B cell (primary cell): ENCODE data around the gene HEYL. TPM values are rescaled to one million over a fixed set of nuclear protein-coding genes. Genes with fewer than 3 reads are reported as not detected.
A peak's percentile ranks its signal among the peaks of the same experiment; 100 is the strongest.

Experiments used
- ATAC-seq: fragments of 200-7000 bp; cut with Tn5 transposase; one replicate; pipeline ENCODE4 v1.10.0; 2021; ENCODE audit warnings: low read depth, mild to moderate bottlenecking, moderate number of reproducible peaks, moderate library complexity
- CTCF ChIA-PET: fragments of 350-600 bp; sonication (Branson Sonifier 250); formaldehyde crosslinking; loops from one replicate; lab custom pipeline; 2021; ENCODE audit warnings: antibody characterized with exemption, inconsistent platforms; lab: Charles Lee
- POLR2A ChIA-PET: fragments of 350-600 bp; sonication (Branson Sonifier 250); formaldehyde crosslinking; loops from one replicate; lab custom pipeline; 2021; ENCODE audit warnings: antibody characterized with exemption; lab: Charles Lee
- DNase-seq: peaks from one replicate; pipeline ENCODE4 v3.0.0; 2013
- H2AFZ ChIP-seq: 2 replicates; pipeline ENCODE4 v1.6.1; 2012; ENCODE audit warnings: mild to moderate bottlenecking, low read depth, low read length; ENCODE audit not compliant: insufficient read depth, poor library complexity, severe bottlenecking
- H3K27ac ChIP-seq, 2 donors: 1 replicate in 1 of 2; 2 replicates in 1 of 2; pipeline ENCODE4 v1.5.1; 2012 to 2013; ENCODE audit warnings: low read length in 2 of 2, mild to moderate bottlenecking in 2 of 2, moderate library complexity in 1 of 2
- H3K27me3 ChIP-seq, 4 experiments: fragments of 200-600 bp in 1 of 4; sonication (generic) in 1 of 4; replicated peaks in 1 of 4; 1 replicate in 2 of 4; 2 replicates in 2 of 4; pipeline versions ENCODE4 v1.6.1 to v1.7.0; 2013 to 2016; ENCODE audit warnings: low read length in 3 of 4, mild to moderate bottlenecking in 2 of 4, mixed read lengths in 1 of 4, moderate library complexity in 1 of 4; ENCODE audit not compliant: insufficient read depth in 4 of 4, control insufficient read depth in 3 of 4; ENCODE audit errors: control extremely low read depth in 1 of 4
- H3K36me3 ChIP-seq, 2 experiments: replicated peaks in 1 of 2; 1 replicate in 1 of 2; 2 replicates in 1 of 2; pipeline versions ENCODE4 v1.6.1 to v1.7.1; 2013; ENCODE audit warnings: low read length in 1 of 2; ENCODE audit not compliant: insufficient read depth in 2 of 2, control insufficient read depth in 1 of 2; ENCODE audit errors: control extremely low read depth in 1 of 2, extremely low read depth in 1 of 2
- H3K4me1 ChIP-seq, 2 donors: fragments of 200-600 bp in 1 of 2; sonication (generic) in 1 of 2; 1 replicate in 1 of 2; 2 replicates in 1 of 2; pipeline versions ENCODE4 v1.5.1 to v1.6.1; 2013 to 2017; ENCODE audit warnings: low read length in 2 of 2; ENCODE audit not compliant: control insufficient read depth in 2 of 2, insufficient read depth in 2 of 2
- H3K4me2 ChIP-seq: replicated peaks from 2 replicates; pipeline ENCODE3; 2012; ENCODE audit warnings: mild to moderate bottlenecking, low read depth, low read length; ENCODE audit not compliant: poor library complexity, severe bottlenecking
- H3K4me3 ChIP-seq, 5 experiments: fragments of 200-600 bp in 1 of 5; sonication (generic) in 1 of 5; 1 replicate in 3 of 5; 2 replicates in 2 of 5; pipeline versions ENCODE4 v1.5.1 to v1.7.0; 2011 to 2016; ENCODE audit warnings: low read length in 4 of 5, mild to moderate bottlenecking in 4 of 5, low read depth in 2 of 5, control low read depth in 1 of 5, moderate library complexity in 1 of 5; ENCODE audit not compliant: insufficient read depth in 1 of 5; ENCODE audit errors: control extremely low read depth in 1 of 5, extremely low read depth in 1 of 5
- H3K79me2 ChIP-seq: fragments of 200-600 bp; sonication (generic); one replicate; pipeline ENCODE4 v1.6.0; 2016; ENCODE audit warnings: low read length; ENCODE audit not compliant: control insufficient read depth, insufficient read depth
- H3K9ac ChIP-seq: fragments of 200-600 bp; sonication (generic); 2 replicates; pipeline ENCODE4 v1.6.1; 2017; ENCODE audit warnings: mild to moderate bottlenecking, low read length, moderate library complexity
- H3K9me3 ChIP-seq, 3 donors: one replicate each; pipeline versions ENCODE4 v1.6.1 to v1.7.1; 2013; ENCODE audit warnings: low read length in 2 of 3; ENCODE audit not compliant: control insufficient read depth in 2 of 3, insufficient read depth in 1 of 3; ENCODE audit errors: control extremely low read depth in 1 of 3
- H4K20me1 ChIP-seq: 2 replicates; pipeline ENCODE4 v1.6.0; 2012; ENCODE audit warnings: mild to moderate bottlenecking, low read length; ENCODE audit not compliant: insufficient read depth, control insufficient read depth, poor library complexity, severe bottlenecking
- H3K27ac Mint-ChIP-seq: one replicate; pipeline ENCODE4 v1.8.0; 2021; ENCODE audit warnings: mixed read lengths
- H3K27me3 Mint-ChIP-seq: one replicate; pipeline ENCODE4 v1.8.0; 2021; ENCODE audit warnings: mixed read lengths
- H3K4me1 Mint-ChIP-seq: one replicate; pipeline ENCODE4 v1.8.0; 2021; ENCODE audit warnings: mixed read lengths
- H3K4me3 Mint-ChIP-seq: one replicate; pipeline ENCODE4 v1.8.0; 2021; ENCODE audit warnings: mixed read lengths
- H3K9me3 Mint-ChIP-seq: one replicate; pipeline ENCODE4 v1.8.0; 2022; ENCODE audit warnings: mixed read lengths; ENCODE audit not compliant: insufficient read depth
- CTCF ChIP-seq: fragments of 200-600 bp; IDR thresholded peaks from one replicate; pipeline ENCODE4 v1.8.0; 2022; ENCODE audit warnings: antibody characterized with exemption, mild to moderate bottlenecking
- EZH2 ChIP-seq: IDR thresholded peaks from 2 replicates; pipeline ENCODE4 v1.6.1; 2012; ENCODE audit warnings: borderline replicate concordance, low read depth, mild to moderate bottlenecking, moderate library complexity, low read length; ENCODE audit not compliant: insufficient read depth, poor library complexity, severe bottlenecking
- WGBS: methylation state at CpG from one replicate; pipeline ENCODE4 v1.1.5; 2013; ENCODE audit warnings: missing lambda C conversion rate; ENCODE audit not compliant: insufficient coverage; 5-methylcytosine and 5-hydroxymethylcytosine counted together
- intact Hi-C: fragments of 100-400 bp; cut with micrococcal nuclease; formaldehyde crosslinking; loops from one replicate; pipeline ENCODE4 v1.10.0; 2022
- polyA minus RNA-seq: library from RNA; depleted of rRNA, polyadenylated mRNA; stranded (reverse); fragments of >200 nt; gene quantifications from 2 replicates; pipeline ENCODE4 v1.2.3, GENCODE V29; 2012
- polyA plus RNA-seq: library from polyadenylated mRNA; depleted of rRNA; stranded (reverse); fragments of >200 nt; gene quantifications from 2 replicates; pipeline ENCODE4 v1.2.3, GENCODE V29; 2012
- total RNA-seq, 2 donors: library from RNA; stranded (reverse); fragments of 120-200 nt in 1 of 2; gene quantifications; 1 replicate in 1 of 2; 2 replicates in 1 of 2; pipeline versions ENCODE4 v1.2.3 to v1.2.4, GENCODE V29; 2013 to 2022

The HEYL gene
- total RNA-seq, result 0.10 and 0.12 TPM in 2 replicates
- total RNA-seq (2013), result 0.61 TPM
- not detected in 2 replicates for polyA plus RNA-seq
- not detected in 2 replicates for polyA minus RNA-seq

- Histone ChIP-seq H3K27ac (no peak within 1 kb of the TSS), H4K20me1 (no peaks in the 10 kb centered on the region), H3K4me3 (peak within 1 kb of the TSS in 3 of 5 experiments; percentile 38 to 60 (median 41)), H3K27me3 (peaks cover 0 to 40% (median 19%) of the 10 kb centered on the region in 4 experiments), H2AFZ (peak within 1 kb of the TSS; percentile 76), H3K4me1 (peaks cover 6 to 9% of the 10 kb centered on the region in 2 donors), H3K36me3 (no peaks in the 10 kb centered on the region), H3K9ac (peak within 1 kb of the TSS; percentile 50), H3K4me2 (peak within 1 kb of the TSS; percentile 88), H3K79me2 (no peaks in the 10 kb centered on the region), H3K9me3 (peaks cover 0 to 8% (median 0%) of the 10 kb centered on the region in 3 donors)
- H3K27me3 Mint-ChIP-seq, result peaks cover 56% of the 10 kb centered on the region
- peaks cover 4% of the 10 kb centered on the region for H3K4me1 Mint-ChIP-seq
- WGBS, result 7% methylated on average over 82 of the region's 88 CpGs
- TF ChIP-seq CTCF, result no peak
- no peak for TF ChIP-seq EZH2
- DNase-seq, result peak; percentile 47
- no peak within 1 kb of the TSS for H3K27ac Mint-ChIP-seq
- intact Hi-C loops, result no loop called here
- H3K4me3 Mint-ChIP-seq, result peak within 1 kb of the TSS; percentile 77
- POLR2A ChIA-PET, result no interaction called here
- CTCF ChIA-PET, result interaction anchor here (1.6 kb wide), 1 partner anchor 14 kb away, joined by 5 read pairs; no protein-coding TSS in a partner anchor
- no peaks in the 10 kb centered on the region for H3K9me3 Mint-ChIP-seq
- ATAC-seq, result peak; percentile 58
Measured at GRCh38 chr1:39639305-39640130, at the start of gene HEYL. Gene HEYL, minus strand, starts transcription at chr1:39639643. Its CDS starts 18 bp downstream, at chr1:39639625.

- H3K79me2 ChIP-seq, result no peaks in the 10 kb centered on the region
- Mint-ChIP-seq H3K4me1 (peaks cover 26% of the 10 kb centered on the region), H3K27me3 (peaks cover 63% of the 10 kb centered on the region), H3K4me3 (no peak overlapping the region), H3K9me3 (no peaks in the 10 kb centered on the region), H3K27ac (no peak overlapping the region)
- intact Hi-C loops, result no loop called here
- H3K36me3 ChIP-seq, result no peaks in the 10 kb centered on the region
- no peak overlapping the region for H2AFZ ChIP-seq
- TF ChIP-seq CTCF, result no peak
- no peak for TF ChIP-seq EZH2
- no peak overlapping the region for H3K9ac ChIP-seq
- H3K9me3 ChIP-seq, result peaks cover 0 to 28% (median 0%) of the 10 kb centered on the region in 3 donors
- peaks cover 21 to 28% of the 10 kb centered on the region in 2 donors for H3K4me1 ChIP-seq
- H4K20me1 ChIP-seq, result no peaks in the 10 kb centered on the region
- H3K4me2 ChIP-seq, result no peak overlapping the region
- POLR2A ChIA-PET, result no interaction called here
- ATAC-seq (no peak), DNase-seq (no peak)
- H3K4me3 ChIP-seq, result no peak overlapping the region
- peaks cover 0 to 79% (median 41%) of the 10 kb centered on the region in 4 experiments for H3K27me3 ChIP-seq
- CTCF ChIA-PET, result no interaction called here
- WGBS, result 83% methylated on average over 1 of the region's 2 CpGs
- H3K27ac ChIP-seq, result no peak overlapping the region
Measured at GRCh38 chr1:39689214-39689613, 49.8 kb upstream of the HEYL start.
